Fibroblast of pulmonary artery (primary cell): ENCODE results near the gene DLG1.

Source experiments
- DNase-seq: peaks from one replicate; pipeline ENCODE4 v3.0.0-alpha.2; 2010; ENCODE audit warnings: low read depth
- H3K4me3 ChIP-seq: replicated peaks from 2 replicates; pipeline ENCODE4 v1.5.1; 2011; ENCODE audit warnings: low read depth, mild to moderate bottlenecking, control low read depth, low read length, moderate library complexity
- TF ChIP-seq, protein P1 (sequence below): IDR thresholded peaks from 2 replicates; pipeline ENCODE4 v1.5.1; 2011; ENCODE audit warnings: mild to moderate bottlenecking, control low read depth, low read length, inconsistent platforms; ENCODE audit errors: missing control alignments

DLG1 gene

DNA sequence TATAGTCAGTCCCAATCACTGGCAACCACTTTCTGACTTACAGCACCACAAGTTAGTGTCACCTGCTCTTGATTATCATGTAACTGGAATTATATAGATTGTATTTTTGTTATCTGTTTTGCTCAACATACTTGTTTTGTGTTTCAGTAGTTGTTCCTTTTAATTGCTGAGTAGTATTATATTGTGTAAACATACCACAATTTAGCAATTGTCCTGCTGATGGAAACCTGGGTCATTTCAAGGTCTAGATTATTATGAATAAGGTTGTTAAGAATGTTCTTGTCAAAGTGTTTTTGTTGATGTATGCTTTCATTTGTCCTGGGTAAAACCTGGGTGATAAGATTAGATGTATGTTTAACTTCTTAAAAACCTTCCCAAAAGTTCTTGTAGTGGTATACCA, 186.7 kb downstream of the DLG1 start:
- no peak overlapping the region for H3K4me3 ChIP-seq
- DNase-seq, result no peak
- TF ChIP-seq, protein P1, sequence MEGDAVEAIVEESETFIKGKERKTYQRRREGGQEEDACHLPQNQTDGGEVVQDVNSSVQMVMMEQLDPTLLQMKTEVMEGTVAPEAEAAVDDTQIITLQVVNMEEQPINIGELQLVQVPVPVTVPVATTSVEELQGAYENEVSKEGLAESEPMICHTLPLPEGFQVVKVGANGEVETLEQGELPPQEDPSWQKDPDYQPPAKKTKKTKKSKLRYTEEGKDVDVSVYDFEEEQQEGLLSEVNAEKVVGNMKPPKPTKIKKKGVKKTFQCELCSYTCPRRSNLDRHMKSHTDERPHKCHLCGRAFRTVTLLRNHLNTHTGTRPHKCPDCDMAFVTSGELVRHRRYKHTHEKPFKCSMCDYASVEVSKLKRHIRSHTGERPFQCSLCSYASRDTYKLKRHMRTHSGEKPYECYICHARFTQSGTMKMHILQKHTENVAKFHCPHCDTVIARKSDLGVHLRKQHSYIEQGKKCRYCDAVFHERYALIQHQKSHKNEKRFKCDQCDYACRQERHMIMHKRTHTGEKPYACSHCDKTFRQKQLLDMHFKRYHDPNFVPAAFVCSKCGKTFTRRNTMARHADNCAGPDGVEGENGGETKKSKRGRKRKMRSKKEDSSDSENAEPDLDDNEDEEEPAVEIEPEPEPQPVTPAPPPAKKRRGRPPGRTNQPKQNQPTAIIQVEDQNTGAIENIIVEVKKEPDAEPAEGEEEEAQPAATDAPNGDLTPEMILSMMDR, result no peak

DNA sequence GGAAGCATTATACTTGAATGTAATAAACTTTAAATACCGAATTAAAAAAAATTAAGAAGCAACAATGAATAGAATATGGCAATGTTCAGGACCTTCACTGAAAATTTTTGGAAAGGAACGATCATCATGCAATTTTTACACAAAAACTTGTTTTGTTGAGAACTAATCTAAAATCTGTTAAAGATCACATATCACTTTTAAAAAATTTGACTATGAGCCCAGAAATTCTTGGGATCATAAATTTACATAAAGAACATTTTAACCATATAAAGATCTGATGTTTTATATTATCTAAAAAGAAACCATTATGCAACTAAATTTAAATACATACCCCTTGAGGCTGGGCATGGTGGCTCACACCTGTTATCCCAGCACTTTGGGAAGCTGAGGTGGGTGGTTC, 192.6 kb downstream of the DLG1 start:
- TF ChIP-seq, protein P1, result no peak
- no peak for DNase-seq
- H3K4me3 ChIP-seq, result no peak overlapping the region

DNA sequence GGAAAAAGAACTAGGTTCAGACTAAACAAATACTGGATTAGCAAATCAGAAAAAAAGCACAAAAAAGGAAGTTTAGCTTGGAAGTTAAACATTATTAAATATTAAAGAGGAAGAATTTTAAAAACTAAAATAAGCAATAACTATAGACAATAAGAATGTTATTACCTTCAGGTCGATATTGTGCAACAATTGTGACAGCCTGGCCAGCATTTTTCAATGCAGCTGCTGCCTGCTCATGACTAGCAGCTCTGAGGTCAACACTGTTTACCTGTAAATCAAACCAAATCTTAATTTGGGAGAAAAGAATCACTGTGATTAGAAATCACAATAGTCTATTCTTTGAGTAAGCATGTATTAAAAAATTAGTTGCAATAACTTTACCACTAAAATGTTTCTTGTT, 193.7 kb downstream of the DLG1 start:
- TF ChIP-seq, protein P1, result no peak
- H3K4me3 ChIP-seq, result no peak overlapping the region
- DNase-seq, result peak; percentile 23

DNA sequence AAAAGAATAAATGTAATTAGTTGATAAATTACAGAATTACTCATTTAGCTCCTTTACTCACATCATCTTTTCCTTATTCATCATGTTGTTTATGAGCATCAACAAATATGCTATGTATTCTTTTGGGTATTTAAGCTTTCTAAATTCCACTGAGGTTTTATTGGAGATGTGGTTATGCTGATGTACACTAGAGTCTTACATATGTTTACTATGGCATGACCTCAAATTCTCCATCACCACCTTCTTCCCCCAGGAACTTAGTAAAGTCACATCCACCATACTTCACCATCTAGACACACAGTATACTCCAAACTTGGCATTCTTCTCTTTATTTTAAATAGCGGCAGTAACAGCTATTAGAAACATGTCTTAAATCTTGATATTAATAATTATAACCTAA, 194.6 kb downstream of the DLG1 start:
- DNase-seq, result no peak
- TF ChIP-seq, protein P1, result no peak

DNA sequence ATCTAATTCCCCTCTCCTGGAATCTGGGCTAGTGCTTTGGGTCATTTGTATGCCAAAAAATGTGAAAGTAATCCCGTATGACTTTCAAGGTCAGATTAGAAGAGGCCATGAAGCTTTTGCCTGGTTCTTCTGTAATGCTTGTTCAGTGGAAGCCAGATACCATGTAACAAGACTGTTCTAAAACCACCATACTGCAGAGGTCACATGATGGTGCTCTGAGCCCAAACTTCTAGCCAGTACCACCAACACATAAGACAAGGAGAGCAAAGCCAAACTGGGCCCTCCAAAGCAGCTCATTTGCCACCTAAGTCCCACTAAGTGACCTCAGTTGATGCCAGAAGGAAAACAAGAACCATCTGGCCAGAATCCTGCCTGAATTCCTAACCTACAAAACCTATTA, 204.5 kb downstream of the DLG1 start:
- H3K4me3 ChIP-seq, result no peak overlapping the region
- TF ChIP-seq, protein P1, result no peak
- DNase-seq, result no peak

More for the DNA sequence above, 194.6 kb downstream of the DLG1 start:
- H3K4me3 ChIP-seq, result no peak overlapping the region

DNA sequence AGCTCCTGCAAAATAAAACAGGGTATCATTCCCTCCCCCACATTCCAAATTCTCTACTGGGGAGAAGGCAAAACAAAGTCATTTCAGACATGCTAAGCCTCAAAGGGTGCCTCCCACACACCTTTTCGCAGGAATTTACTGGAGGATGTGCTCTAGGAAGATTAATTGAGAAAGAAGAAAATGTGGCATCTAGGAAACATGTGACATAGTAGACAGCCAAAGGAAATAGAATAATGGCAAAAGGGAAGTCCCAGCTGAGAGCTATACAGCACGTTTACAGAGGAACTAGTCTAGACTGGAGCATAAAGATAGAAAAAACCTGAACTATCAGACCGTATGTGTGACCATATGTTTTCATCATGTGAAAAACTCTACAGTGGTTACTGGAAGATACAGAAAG, 210.0 kb downstream of the DLG1 start:
- TF ChIP-seq, protein P1, result no peak
- no peak overlapping the region for H3K4me3 ChIP-seq
- peak; percentile 16 for DNase-seq

DNA sequence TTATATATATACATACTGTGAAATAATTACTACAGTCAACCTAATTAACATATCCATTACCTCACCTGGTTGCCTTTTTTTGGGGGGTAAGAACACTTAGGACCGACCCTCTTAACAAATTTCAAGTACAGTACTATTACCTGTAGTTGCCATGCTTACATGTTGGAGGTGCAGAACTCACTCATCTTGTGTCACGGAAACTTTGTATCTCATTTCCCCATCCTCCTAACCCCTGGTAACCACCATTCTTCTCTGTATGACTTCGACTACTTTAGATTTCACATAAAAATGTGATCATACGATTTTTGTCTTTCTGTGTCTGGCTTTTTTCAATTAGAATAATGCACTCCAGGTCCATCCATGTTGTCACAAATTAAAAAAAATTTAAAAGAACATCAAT, 213.3 kb downstream of the DLG1 start:
- TF ChIP-seq, protein P1, result no peak
- no peak for DNase-seq
- no peak overlapping the region for H3K4me3 ChIP-seq
